COLO668 (cell line): ENCODE data around the gene FAM83F.
"Not testable (repeated sequence)": the region's sequence is repeated elsewhere in the genome, so short reads cannot be mapped to it uniquely, and the experiment has no call there.

Experiments used
- DNase-seq: peaks from one replicate; lab custom pipeline; 2025; ENCODE audit not compliant: unreplicated experiment; lab: John Stamatoyannopoulos, UW

The FAM83F gene

GRCh38 chr22:39994566-39995392, at the start of gene FAM83F:
Gene FAM83F (plus strand): TSS chr22:39994954. CDS start chr22:39995043, 89 bp downstream.
- DNase-seq: peak; percentile 90

GRCh38 chr22:39946126-39946502, 48.6 kb upstream of the FAM83F start:
- no peak for DNase-seq

- peak; percentile 58 for DNase-seq
Observed at GRCh38 chr22:39946503-39947219, 48.1 kb upstream of the FAM83F start.

GRCh38 chr22:39947220-39948216, 47.2 kb upstream of the FAM83F start:
- peak; percentile 52 for DNase-seq

GRCh38 chr22:39949964-39950737, 44.6 kb upstream of the FAM83F start:
- no peak for DNase-seq

GRCh38 chr22:39951603-39952293, 43.0 kb upstream of the FAM83F start:
- not testable (repeated sequence) for DNase-seq

GRCh38 chr22:39952347-39952746, 42.4 kb upstream of the FAM83F start:
- no peak for DNase-seq

GRCh38 chr22:39953101-39953500, 41.7 kb upstream of the FAM83F start:
- DNase-seq: no peak

GRCh38 chr22:39954584-39955055, 40.1 kb upstream of the FAM83F start:
- DNase-seq: no peak

- no peak for DNase-seq
Observed at GRCh38 chr22:39955675-39956074, 39.1 kb upstream of the FAM83F start.

- DNase-seq: peak; percentile 63
Observed at GRCh38 chr22:39956932-39957664, 37.7 kb upstream of the FAM83F start.

- DNase-seq: no peak
Observed at GRCh38 chr22:39958009-39958711, 36.6 kb upstream of the FAM83F start.

- no peak for DNase-seq
Observed at GRCh38 chr22:39958949-39959639, 35.7 kb upstream of the FAM83F start.

GRCh38 chr22:39959640-39960447, 34.9 kb upstream of the FAM83F start, which contains the start of gene TMA7B:
Gene TMA7B (plus strand): TSS chr22:39960397. CDS start chr22:39964375, 3,978 bp downstream.
- DNase-seq: peak; percentile 66

GRCh38 chr22:39960791-39961746, 33.7 kb upstream of the FAM83F start:
- DNase-seq: no peak

GRCh38 chr22:39962071-39962470, 32.7 kb upstream of the FAM83F start:
- no peak for DNase-seq
